GM12801 (cell line): ENCODE results near the gene TMEM132A.

Experiments used
- CTCF ChIP-seq: IDR thresholded peaks from one replicate; pipeline ENCODE4 v1.5.1; 2011; ENCODE audit warnings: control low read depth; ENCODE audit not compliant: insufficient read length; ENCODE audit errors: extremely low read depth

Gene TMEM132A

GRCh38 chr11:60924110-60924905 is at the start of gene TMEM132A:
Gene TMEM132A (plus strand): TSS chr11:60924460. CDS start chr11:60924634, 174 bp downstream.
- no peak for TF ChIP-seq CTCF

- TF ChIP-seq CTCF = no peak
Measured at GRCh38 chr11:60875366-60876167, 48.7 kb upstream of the TMEM132A start.

- no peak for TF ChIP-seq CTCF
Measured at GRCh38 chr11:60876168-60876485, 48.1 kb upstream of the TMEM132A start.

GRCh38 chr11:60878245-60879101 is 45.8 kb upstream of the TMEM132A start:
- no peak for TF ChIP-seq CTCF

- no peak for TF ChIP-seq CTCF
Measured at GRCh38 chr11:60879104-60879503, 45.2 kb upstream of the TMEM132A start.

GRCh38 chr11:60879971-60880588 is 44.2 kb upstream of the TMEM132A start:
- no peak for TF ChIP-seq CTCF
